HepG2 (cell line): Measurements from ENCODE around the gene PIK3R5.

Experiments
- CHCHD3 ChIP-seq: sonication (generic); formaldehyde crosslinking; IDR thresholded peaks from 2 replicates; pipeline ENCODE4 v1.8.0; 2022; ENCODE audit warnings: mild to moderate bottlenecking, missing genetic modification reagents, moderate library complexity
- CTCF ChIP-seq: sonication (generic); formaldehyde crosslinking; IDR thresholded peaks from 2 replicates; pipeline ENCODE4 v1.5.0; 2020; ENCODE audit warnings: mild to moderate bottlenecking, missing genetic modification reagents, moderate library complexity
- EHMT2 ChIP-seq: fragments of 200-600 bp; sonication (generic); IDR thresholded peaks from 2 replicates; pipeline ENCODE4 v1.7.0; 2017; ENCODE audit warnings: antibody characterized with exemption, low read depth, low read length, borderline replicate concordance
- NFE2 ChIP-seq: sonication (generic); formaldehyde crosslinking; IDR thresholded peaks from 2 replicates; pipeline ENCODE4 v1.4.0; 2020; ENCODE audit warnings: missing genetic modification reagents
- POLR2AphosphoS5 ChIP-seq: IDR thresholded peaks from 2 replicates; pipeline ENCODE4 v1.6.1; 2012; ENCODE audit warnings: low read depth, low read length
- RAD21 ChIP-seq: fragments of 450-650 bp; formaldehyde crosslinking; IDR thresholded peaks from 2 replicates; pipeline ENCODE4 v1.5.0; 2020; ENCODE audit warnings: mild to moderate bottlenecking
- RXRA ChIP-seq: sonication (generic); formaldehyde crosslinking; IDR thresholded peaks from 2 replicates; pipeline ENCODE4 v1.5.1; 2020; ENCODE audit warnings: missing genetic modification reagents
- SRF ChIP-seq: IDR thresholded peaks from 2 replicates; pipeline ENCODE4 v1.6.1; 2011; ENCODE audit warnings: mild to moderate bottlenecking, low read depth, low read length, moderate library complexity
- YY1 ChIP-seq: IDR thresholded peaks from 2 replicates; pipeline ENCODE4 v1.6.1; 2011; ENCODE audit warnings: low read length, low read depth, moderate library complexity, mild to moderate bottlenecking; ENCODE audit not compliant: insufficient read depth, insufficient replicate concordance
- ZNF331 ChIP-seq: sonication (generic); formaldehyde crosslinking; IDR thresholded peaks from 2 replicates; pipeline ENCODE4 v1.4.0; 2020; ENCODE audit warnings: missing genetic modification reagents
- ZNF816 ChIP-seq: sonication (generic); formaldehyde crosslinking; IDR thresholded peaks from 2 replicates; pipeline ENCODE4 v1.8.0; 2022; ENCODE audit warnings: missing genetic modification reagents, mild to moderate bottlenecking, borderline replicate concordance
- TF ChIP-seq, protein P1 (sequence below): IDR thresholded peaks from 2 replicates; pipeline ENCODE4 v1.6.1; 2016; ENCODE audit warnings: missing compliant biosample characterization, missing genetic modification reagents, borderline replicate concordance

- TF ChIP-seq RAD21 (CRISPR knock-in tag) (no peak), CTCF (CRISPR knock-in tag) (no peak), ZNF331 (CRISPR knock-in tag) (no peak), RXRA (CRISPR knock-in tag) (no peak), CHCHD3 (CRISPR knock-in tag) (no peak), POLR2AphosphoS5 (no peak), SRF (no peak), NFE2 (no peak), YY1 (no peak), ZNF816 (CRISPR knock-in tag) (no peak), EHMT2 (no peak)
- TF ChIP-seq, protein P1, sequence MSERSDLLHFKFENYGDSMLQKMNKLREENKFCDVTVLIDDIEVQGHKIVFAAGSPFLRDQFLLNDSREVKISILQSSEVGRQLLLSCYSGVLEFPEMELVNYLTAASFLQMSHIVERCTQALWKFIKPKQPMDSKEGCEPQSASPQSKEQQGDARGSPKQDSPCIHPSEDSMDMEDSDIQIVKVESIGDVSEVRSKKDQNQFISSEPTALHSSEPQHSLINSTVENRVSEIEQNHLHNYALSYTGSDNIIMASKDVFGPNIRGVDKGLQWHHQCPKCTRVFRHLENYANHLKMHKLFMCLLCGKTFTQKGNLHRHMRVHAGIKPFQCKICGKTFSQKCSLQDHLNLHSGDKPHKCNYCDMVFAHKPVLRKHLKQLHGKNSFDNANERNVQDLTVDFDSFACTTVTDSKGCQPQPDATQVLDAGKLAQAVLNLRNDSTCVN (CRISPR knock-in tag): no peak
These were observed 71.8 kb downstream of the PIK3R5 start for GRCh38 chr17:8893621-8894201.
